ENCODE results near the gene MBNL3. TPM values are rescaled to one million over a fixed set of nuclear protein-coding genes. Genes with fewer than 3 reads are reported as not detected.

Gene MBNL3
- total RNA-seq, 4 donors from 2014 or later = 30.6 to 41.3 (median 37.2) TPM

- Histone ChIP-seq H3K4me3 (no peak overlapping the region), H3K9me3 (no peaks in the 10 kb centered on the region), H3K36me3 (no peaks in the 10 kb centered on the region), H3K27me3 (no peaks in the 10 kb centered on the region), H3K27ac (no peak overlapping the region), H3K4me1 (no peaks in the 10 kb centered on the region)
- DNase-seq (ENCODE audit: low spot score in 2 of 2) = no peak
- 67% methylated on average over 7 of the region's 7 CpGs for WGBS
- TF ChIP-seq POLR2A (IDR thresholded peaks at IDR 0.05) = no peak
- TF ChIP-seq CTCF (IDR thresholded peaks at IDR 0.05) = no peak
- TF ChIP-seq POLR2AphosphoS5 (IDR thresholded peaks at IDR 0.05) = no peak
- TF ChIP-seq EP300 (IDR thresholded peaks at IDR 0.05) = no peak
Observed at GRCh38 chrX:132412208-132412607, 76.6 kb downstream of the MBNL3 start.

GRCh38 chrX:132411310-132411977, 77.4 kb downstream of the MBNL3 start:
- no peak overlapping the region for H3K27ac ChIP-seq
- H3K4me1 ChIP-seq = no peaks in the 10 kb centered on the region
- 57% methylated on average over 8 of the region's 8 CpGs for WGBS
- no peak for DNase-seq (ENCODE audit: low spot score in 2 of 2)
- H3K9me3 ChIP-seq = no peaks in the 10 kb centered on the region
- no peaks in the 10 kb centered on the region for H3K27me3 ChIP-seq
- H3K4me3 ChIP-seq = no peak overlapping the region
- no peak for TF ChIP-seq EP300 (IDR thresholded peaks at IDR 0.05)
- no peak for TF ChIP-seq POLR2AphosphoS5 (IDR thresholded peaks at IDR 0.05)
- no peak for TF ChIP-seq POLR2A (IDR thresholded peaks at IDR 0.05)
- no peak for TF ChIP-seq CTCF (IDR thresholded peaks at IDR 0.05)
- H3K36me3 ChIP-seq = no peaks in the 10 kb centered on the region

GRCh38 chrX:132409780-132410556, 78.9 kb downstream of the MBNL3 start:
- no peak for DNase-seq (ENCODE audit: low spot score in 2 of 2)
- H3K36me3 ChIP-seq = no peaks in the 10 kb centered on the region
- no peaks in the 10 kb centered on the region for H3K27me3 ChIP-seq
- H3K4me1 ChIP-seq = no peaks in the 10 kb centered on the region
- WGBS = 65% methylated on average over 5 of the region's 5 CpGs
- TF ChIP-seq POLR2A (IDR thresholded peaks at IDR 0.05) (no peak), POLR2AphosphoS5 (IDR thresholded peaks at IDR 0.05) (no peak), EP300 (IDR thresholded peaks at IDR 0.05) (no peak), CTCF (IDR thresholded peaks at IDR 0.05) (no peak)
- no peaks in the 10 kb centered on the region for H3K9me3 ChIP-seq
- H3K4me3 ChIP-seq = no peak overlapping the region
- H3K27ac ChIP-seq = no peak overlapping the region

GRCh38 chrX:132407691-132408090, 81.1 kb downstream of the MBNL3 start:
- H3K36me3 ChIP-seq = no peaks in the 10 kb centered on the region
- no peak for DNase-seq (ENCODE audit: low spot score in 2 of 2)
- WGBS = 58% methylated on average over 1 of the region's 1 CpG
- H3K27ac ChIP-seq = no peak overlapping the region
- H3K4me1 ChIP-seq = no peaks in the 10 kb centered on the region
- no peaks in the 10 kb centered on the region for H3K27me3 ChIP-seq
- TF ChIP-seq EP300 (IDR thresholded peaks at IDR 0.05) = no peak
- TF ChIP-seq POLR2A (IDR thresholded peaks at IDR 0.05) = no peak
- TF ChIP-seq CTCF (IDR thresholded peaks at IDR 0.05) = no peak
- no peak overlapping the region for H3K4me3 ChIP-seq
- H3K9me3 ChIP-seq = no peaks in the 10 kb centered on the region

- TF ChIP-seq EP300 (IDR thresholded peaks at IDR 0.05) = no peak
- no peak for TF ChIP-seq POLR2AphosphoS5 (IDR thresholded peaks at IDR 0.05)
- TF ChIP-seq CTCF (IDR thresholded peaks at IDR 0.05) = no peak
- no peak for TF ChIP-seq POLR2A (IDR thresholded peaks at IDR 0.05)
- Histone ChIP-seq H3K9me3 (no peaks in the 10 kb centered on the region), H3K4me1 (no peaks in the 10 kb centered on the region), H3K27me3 (no peaks in the 10 kb centered on the region), H3K27ac (no peak overlapping the region), H3K36me3 (no peaks in the 10 kb centered on the region), H3K4me3 (no peak overlapping the region)
- 81% methylated on average over 9 of the region's 9 CpGs for WGBS
- DNase-seq (ENCODE audit: low spot score in 2 of 2) = no peak
Observed at GRCh38 chrX:132406106-132406505, 82.7 kb downstream of the MBNL3 start.
